ENCODE results near the gene ADARB2. TPM values are rescaled to one million over a fixed set of nuclear protein-coding genes. Genes with fewer than 3 reads are reported as not detected.

The ADARB2 gene
- total RNA-seq, 4 donors from 2014 or later: 2.3 to 3.7 (median 2.6) TPM

DNA sequence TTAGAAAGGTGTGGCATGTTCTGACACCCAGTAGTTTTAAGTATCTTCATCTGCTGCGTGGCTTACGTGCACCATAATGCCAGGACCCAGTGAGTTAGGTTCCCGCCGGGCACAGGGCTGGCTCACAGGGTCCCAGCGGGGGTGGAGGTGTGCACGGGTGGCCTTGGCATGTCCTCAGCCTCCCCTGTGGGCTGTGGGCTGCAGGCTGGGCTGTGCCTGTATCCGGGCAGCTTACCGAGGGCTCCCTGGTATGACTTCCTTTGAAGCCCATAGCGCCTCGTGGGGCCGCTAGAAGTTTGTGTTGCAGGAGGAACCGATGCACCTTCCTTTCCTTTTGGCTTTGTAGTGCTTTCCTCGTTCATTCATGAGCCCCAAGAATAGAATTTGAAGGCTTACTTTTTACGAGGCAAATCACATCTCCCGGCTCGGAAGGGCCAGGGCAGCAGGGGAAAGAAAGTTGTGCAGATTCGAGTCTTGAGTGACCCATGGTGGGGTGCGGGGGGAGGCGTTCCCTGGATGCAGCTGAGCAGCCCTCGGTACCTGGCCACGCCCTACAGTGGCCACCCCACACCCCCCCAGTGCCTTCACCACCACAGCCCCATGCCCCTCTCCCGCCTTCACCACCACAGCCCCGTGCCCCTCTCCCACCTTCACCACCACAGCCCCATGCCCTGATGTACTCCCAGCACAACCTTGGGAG is 568.0 kb downstream of the ADARB2 start:
- Histone ChIP-seq H3K4me1 (no peaks in the 10 kb centered on the region), H3K27ac (replicated peaks in 1 of 4) (no peak overlapping the region), H3K36me3 (no peaks in the 10 kb centered on the region), H3K27me3 (peaks cover 0 to 39% (median 0%) of the 10 kb centered on the region in 4 donors), H3K9me3 (no peaks in the 10 kb centered on the region), H3K4me3 (no peak overlapping the region)
- no peak for DNase-seq (ENCODE audit: extremely low spot score)
- intact Hi-C loops (cut with DNase I): no loop called here
- 78% methylated on average over 16 of the region's 23 CpGs for WGBS
- TF ChIP-seq, protein P1, sequence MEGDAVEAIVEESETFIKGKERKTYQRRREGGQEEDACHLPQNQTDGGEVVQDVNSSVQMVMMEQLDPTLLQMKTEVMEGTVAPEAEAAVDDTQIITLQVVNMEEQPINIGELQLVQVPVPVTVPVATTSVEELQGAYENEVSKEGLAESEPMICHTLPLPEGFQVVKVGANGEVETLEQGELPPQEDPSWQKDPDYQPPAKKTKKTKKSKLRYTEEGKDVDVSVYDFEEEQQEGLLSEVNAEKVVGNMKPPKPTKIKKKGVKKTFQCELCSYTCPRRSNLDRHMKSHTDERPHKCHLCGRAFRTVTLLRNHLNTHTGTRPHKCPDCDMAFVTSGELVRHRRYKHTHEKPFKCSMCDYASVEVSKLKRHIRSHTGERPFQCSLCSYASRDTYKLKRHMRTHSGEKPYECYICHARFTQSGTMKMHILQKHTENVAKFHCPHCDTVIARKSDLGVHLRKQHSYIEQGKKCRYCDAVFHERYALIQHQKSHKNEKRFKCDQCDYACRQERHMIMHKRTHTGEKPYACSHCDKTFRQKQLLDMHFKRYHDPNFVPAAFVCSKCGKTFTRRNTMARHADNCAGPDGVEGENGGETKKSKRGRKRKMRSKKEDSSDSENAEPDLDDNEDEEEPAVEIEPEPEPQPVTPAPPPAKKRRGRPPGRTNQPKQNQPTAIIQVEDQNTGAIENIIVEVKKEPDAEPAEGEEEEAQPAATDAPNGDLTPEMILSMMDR (IDR thresholded peaks at IDR 0.05): no peak
- TF ChIP-seq POLR2AphosphoS5 (IDR thresholded peaks at IDR 0.05) (no peak), POLR2A (IDR thresholded peaks at IDR 0.05; ENCODE audit: low read depth) (no peak), EP300 (IDR thresholded peaks at IDR 0.05) (no peak)

DNA sequence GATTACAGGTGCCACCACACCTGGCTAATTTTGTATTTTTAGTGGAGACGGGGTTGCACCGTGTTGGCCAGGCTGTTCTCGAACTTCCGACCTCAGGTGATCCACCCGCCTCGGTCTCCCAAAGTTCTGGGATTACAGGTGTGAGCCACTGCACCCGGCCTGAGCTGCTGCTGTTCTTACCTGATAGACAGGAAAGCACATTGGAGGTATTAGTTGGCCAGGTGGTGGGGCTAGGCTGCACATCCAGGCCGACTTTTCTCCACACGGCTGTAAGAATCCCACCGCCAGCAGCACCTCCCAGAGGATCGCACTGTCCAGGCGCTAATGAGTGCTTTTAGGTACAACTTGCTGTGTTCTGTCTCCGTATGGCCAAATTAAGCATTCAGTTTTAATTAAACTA is 568.6 kb downstream of the ADARB2 start:
- Histone ChIP-seq H3K27ac (replicated peaks in 1 of 4) (no peak overlapping the region), H3K9me3 (no peaks in the 10 kb centered on the region), H3K27me3 (peaks cover 0 to 39% (median 0%) of the 10 kb centered on the region in 4 donors), H3K4me3 (no peak overlapping the region), H3K36me3 (no peaks in the 10 kb centered on the region), H3K4me1 (no peaks in the 10 kb centered on the region)
- WGBS: 90% methylated on average over 13 of the region's 13 CpGs
- no peak for DNase-seq (ENCODE audit: extremely low spot score)
- TF ChIP-seq, protein P1 (IDR thresholded peaks at IDR 0.05): no peak
- TF ChIP-seq EP300 (IDR thresholded peaks at IDR 0.05) (no peak), POLR2AphosphoS5 (IDR thresholded peaks at IDR 0.05) (no peak), POLR2A (IDR thresholded peaks at IDR 0.05; ENCODE audit: low read depth) (no peak)
- intact Hi-C loops (cut with DNase I): no loop called here

DNA sequence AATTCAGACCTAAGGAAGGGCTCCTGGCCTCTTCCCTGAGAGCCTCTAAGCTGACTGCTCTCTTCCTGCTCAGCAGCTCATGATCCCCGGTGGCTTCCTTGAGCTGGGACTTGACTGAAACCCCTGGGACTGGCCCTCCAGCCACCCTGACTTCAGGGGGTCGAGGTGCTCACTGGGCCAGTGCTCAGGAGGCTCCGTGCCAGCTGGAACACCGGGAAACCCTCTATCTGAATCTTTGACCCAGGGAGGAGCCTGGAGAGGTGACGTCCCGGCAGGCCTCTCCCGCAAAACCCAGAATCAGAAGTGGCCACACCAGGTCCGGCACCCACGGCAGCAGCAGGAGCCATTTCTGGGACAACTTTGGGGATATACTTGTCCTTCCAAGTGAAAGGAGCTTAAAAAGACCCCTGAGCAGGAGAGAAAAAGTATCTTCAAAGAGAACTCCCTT is 570.5 kb downstream of the ADARB2 start:
- no peaks in the 10 kb centered on the region for H3K9me3 ChIP-seq
- H3K4me1 ChIP-seq: no peaks in the 10 kb centered on the region
- intact Hi-C loops (cut with DNase I): no loop called here
- WGBS: 82% methylated on average over 9 of the region's 9 CpGs
- no peaks in the 10 kb centered on the region for H3K36me3 ChIP-seq
- no peak overlapping the region for H3K27ac ChIP-seq (replicated peaks in 1 of 4)
- TF ChIP-seq EP300 (IDR thresholded peaks at IDR 0.05) (no peak), POLR2A (IDR thresholded peaks at IDR 0.05; ENCODE audit: low read depth) (no peak), POLR2AphosphoS5 (IDR thresholded peaks at IDR 0.05) (no peak)
- TF ChIP-seq, protein P1 (IDR thresholded peaks at IDR 0.05): no peak
- H3K27me3 ChIP-seq: peaks cover 0 to 39% (median 0%) of the 10 kb centered on the region in 4 donors
- H3K4me3 ChIP-seq: no peak overlapping the region
- DNase-seq (ENCODE audit: extremely low spot score): no peak

DNA sequence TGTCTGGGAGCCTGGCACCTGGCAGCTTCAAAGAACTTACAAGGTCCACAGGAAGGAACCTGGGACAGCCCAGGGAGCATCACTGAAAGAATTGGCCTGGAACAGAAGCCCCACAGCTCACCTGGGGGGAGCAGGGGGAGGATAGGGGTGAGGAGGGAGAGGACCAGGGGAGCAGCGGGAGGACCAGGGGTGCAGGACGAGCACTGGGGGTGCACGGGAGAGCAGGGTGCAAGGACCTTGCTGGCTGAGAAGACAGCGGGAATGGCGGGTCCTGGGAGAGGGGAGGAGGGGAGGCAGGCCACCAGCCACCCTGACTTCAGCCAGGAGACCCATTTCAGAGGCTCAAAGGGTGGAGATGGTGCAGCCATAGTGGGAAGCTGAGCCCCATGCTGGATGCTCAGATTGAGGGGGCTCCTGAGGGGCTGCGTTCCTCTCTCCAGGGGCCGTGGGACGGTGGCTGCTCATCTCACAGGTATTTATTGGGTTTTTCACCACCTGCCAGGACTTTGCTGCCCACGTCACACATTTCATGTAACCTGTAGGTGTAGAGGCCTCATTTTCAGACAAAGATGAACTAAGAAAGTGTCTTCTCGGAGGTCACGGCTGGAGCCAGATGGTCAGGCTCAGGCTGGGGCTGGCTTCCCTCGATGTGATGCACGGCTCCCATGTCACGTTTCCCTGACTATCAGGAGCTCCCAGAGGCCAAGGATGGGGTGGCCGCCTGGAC is 571.1 kb downstream of the ADARB2 start:
- intact Hi-C loops (cut with DNase I): no loop called here
- Histone ChIP-seq H3K9me3 (no peaks in the 10 kb centered on the region), H3K36me3 (no peaks in the 10 kb centered on the region), H3K4me1 (no peaks in the 10 kb centered on the region), H3K27ac (replicated peaks in 1 of 4) (no peak overlapping the region), H3K4me3 (no peak overlapping the region), H3K27me3 (peaks cover 0 to 35% (median 0%) of the 10 kb centered on the region in 4 donors)
- no peak for DNase-seq (ENCODE audit: extremely low spot score)
- TF ChIP-seq, protein P1 (IDR thresholded peaks at IDR 0.05): no peak
- TF ChIP-seq EP300 (IDR thresholded peaks at IDR 0.05) (no peak), POLR2AphosphoS5 (IDR thresholded peaks at IDR 0.05) (no peak), POLR2A (IDR thresholded peaks at IDR 0.05; ENCODE audit: low read depth) (no peak)
- WGBS: 86% methylated on average over 14 of the region's 15 CpGs

Measured in esophagus muscularis mucosa (tissue), 4 donors.